ENCODE measurements around the gene MTMR4.

The MTMR4 gene

DNA sequence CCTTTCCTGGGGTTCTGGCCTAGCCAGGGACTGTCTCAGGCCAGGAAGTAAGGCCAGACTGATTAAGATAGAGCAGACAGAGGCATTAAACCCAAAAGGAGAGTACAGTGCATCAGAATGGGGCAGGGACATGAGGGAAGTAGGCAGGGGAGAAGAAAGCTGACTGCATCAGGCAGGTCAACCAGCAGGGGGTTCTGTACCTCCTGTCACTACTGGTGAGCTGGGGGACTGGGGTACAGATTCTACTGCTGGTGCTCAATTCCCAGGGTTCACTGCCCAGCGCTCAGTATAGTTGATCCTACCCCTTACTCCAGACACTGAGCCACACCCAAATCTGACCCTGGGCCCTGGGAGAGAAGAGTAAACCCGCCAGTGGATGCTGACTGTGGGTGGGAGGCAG is 12.9 kb upstream of the MTMR4 start:
- TF ChIP-seq, protein P1, sequence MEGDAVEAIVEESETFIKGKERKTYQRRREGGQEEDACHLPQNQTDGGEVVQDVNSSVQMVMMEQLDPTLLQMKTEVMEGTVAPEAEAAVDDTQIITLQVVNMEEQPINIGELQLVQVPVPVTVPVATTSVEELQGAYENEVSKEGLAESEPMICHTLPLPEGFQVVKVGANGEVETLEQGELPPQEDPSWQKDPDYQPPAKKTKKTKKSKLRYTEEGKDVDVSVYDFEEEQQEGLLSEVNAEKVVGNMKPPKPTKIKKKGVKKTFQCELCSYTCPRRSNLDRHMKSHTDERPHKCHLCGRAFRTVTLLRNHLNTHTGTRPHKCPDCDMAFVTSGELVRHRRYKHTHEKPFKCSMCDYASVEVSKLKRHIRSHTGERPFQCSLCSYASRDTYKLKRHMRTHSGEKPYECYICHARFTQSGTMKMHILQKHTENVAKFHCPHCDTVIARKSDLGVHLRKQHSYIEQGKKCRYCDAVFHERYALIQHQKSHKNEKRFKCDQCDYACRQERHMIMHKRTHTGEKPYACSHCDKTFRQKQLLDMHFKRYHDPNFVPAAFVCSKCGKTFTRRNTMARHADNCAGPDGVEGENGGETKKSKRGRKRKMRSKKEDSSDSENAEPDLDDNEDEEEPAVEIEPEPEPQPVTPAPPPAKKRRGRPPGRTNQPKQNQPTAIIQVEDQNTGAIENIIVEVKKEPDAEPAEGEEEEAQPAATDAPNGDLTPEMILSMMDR (conservative IDR thresholded peaks at IDR 0.05), result no peak
- no peak for TF ChIP-seq ZFX (IDR thresholded peaks at IDR 0.05)
- no peak overlapping the region for H3K27ac ChIP-seq

DNA sequence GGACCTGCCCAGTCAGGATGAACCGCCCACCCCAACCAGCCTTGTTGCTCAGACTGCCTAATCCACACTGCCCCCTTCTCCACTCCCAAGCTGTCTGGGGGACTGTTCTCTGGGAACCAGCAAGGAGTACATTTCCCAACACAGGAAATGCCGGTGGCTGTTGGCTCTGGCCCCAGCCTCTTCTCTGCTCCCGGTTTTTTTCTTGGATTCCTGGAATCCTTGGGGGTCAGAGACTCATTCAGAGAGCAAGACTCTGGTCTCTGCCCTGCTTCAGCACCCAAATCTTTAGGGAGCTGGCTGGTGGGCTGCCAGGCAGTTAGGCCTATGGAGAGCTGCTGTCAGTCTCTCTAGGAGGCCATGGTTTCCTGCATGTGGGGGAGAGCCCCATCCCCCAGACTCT is 10.8 kb upstream of the MTMR4 start:
- TF ChIP-seq ZFX (IDR thresholded peaks at IDR 0.05), result no peak
- TF ChIP-seq, protein P1 (conservative IDR thresholded peaks at IDR 0.05), result no peak
- H3K27ac ChIP-seq, result no peak overlapping the region

DNA sequence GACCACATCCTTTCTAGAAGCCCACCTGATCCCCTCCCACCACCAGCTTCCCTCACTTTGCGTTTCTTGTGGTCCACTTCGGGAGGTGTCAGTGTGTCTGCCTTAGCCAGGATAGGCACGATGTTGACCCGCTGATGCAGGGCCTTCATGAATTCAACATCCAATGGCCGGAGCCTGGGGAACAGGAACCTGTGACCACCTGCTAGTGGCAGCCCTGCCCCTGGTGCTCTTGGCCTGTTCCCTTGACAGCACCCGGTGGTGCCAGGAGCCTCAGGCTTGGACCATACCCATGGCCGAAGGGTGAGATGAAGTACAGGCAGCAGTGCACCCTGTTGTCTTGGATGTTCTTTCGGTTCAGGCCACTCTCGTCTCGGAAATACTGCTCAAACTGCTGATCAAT is 7.2 kb upstream of the MTMR4 start:
- H3K27ac ChIP-seq, result no peak overlapping the region
- no peak for TF ChIP-seq ZFX (IDR thresholded peaks at IDR 0.05)
- TF ChIP-seq, protein P1 (conservative IDR thresholded peaks at IDR 0.05), result no peak

GRCh38 chr17:58520843-58521430 is 6.5 kb upstream of the MTMR4 start:
- no peak overlapping the region for H3K27ac ChIP-seq
- no peak for TF ChIP-seq ZFX (IDR thresholded peaks at IDR 0.05)
- TF ChIP-seq, protein P1 (conservative IDR thresholded peaks at IDR 0.05), result no peak; the same call in 1 of the 2 replicates

GRCh38 chr17:58517928-58518609 is 3.6 kb upstream of the MTMR4 start:
- TF ChIP-seq ZFX (IDR thresholded peaks at IDR 0.05), result no peak
- TF ChIP-seq, protein P1 (conservative IDR thresholded peaks at IDR 0.05), result no peak
- peak overlapping the region; percentile 82 for H3K27ac ChIP-seq

GRCh38 chr17:58517378-58517927 is 3.0 kb upstream of the MTMR4 start:
- peak overlapping the region; percentile 82 for H3K27ac ChIP-seq
- TF ChIP-seq, protein P1 (conservative IDR thresholded peaks at IDR 0.05), result no peak
- peak; percentile 26; the same call in 1 of the 2 replicates for TF ChIP-seq ZFX (IDR thresholded peaks at IDR 0.05)

DNA sequence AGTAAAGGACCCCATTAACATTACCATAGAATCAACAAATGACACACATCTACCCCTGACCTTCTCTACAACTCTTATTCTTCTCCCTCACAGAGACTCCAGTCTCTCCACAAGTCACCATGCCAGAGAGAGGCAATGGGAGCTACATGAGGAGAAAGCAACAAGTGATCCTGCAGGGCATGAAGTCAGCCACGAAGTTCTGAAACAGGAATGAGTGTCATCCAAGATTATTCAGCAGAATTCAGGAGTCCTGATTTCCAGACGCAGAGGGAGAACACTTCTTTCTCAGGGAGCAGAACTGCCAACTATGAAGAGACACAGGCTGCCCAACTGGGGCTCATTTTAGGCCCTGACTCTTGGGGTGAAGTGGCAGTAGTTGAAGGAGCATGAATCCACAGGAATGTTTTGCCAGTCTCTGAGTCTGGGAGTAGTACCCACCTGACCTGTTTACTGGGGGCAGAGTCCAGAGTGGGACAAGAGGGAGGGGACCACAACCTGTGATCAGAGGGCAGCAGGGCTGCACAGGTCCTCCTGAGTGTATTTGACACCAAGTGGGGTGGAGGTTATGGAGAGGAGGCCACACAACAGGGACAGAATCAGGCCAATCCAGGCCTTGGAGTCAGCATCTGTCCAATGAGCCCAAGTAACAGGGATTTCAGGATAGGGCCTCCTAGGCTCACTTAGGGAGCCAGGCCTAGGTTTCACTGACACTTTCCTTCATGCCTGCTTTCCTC is 2.4 kb upstream of the MTMR4 start:
- TF ChIP-seq, protein P1 (conservative IDR thresholded peaks at IDR 0.05), result no peak
- TF ChIP-seq ZFX (IDR thresholded peaks at IDR 0.05), result no peak
- H3K27ac ChIP-seq, result peak overlapping the region; percentile 82

All from C4-2B (cell line).